Measurements from ENCODE around the gene FAM13C.

FAM13C gene

DNA sequence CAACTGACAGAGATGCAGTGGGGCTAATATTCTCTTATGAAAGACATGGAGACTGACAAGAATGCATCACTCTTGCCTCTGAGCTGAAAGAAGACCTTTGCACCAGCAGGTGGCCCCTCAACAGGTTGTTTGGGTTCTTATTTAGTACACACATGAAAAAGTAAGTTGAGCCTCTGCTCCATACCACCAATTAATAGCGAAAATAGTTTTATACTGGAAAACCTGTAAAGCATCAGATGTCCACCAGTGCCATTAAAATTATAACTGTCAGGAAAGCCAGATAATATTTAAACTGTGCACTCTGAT lies 26.3 kb upstream of the FAM13C start:
- TF ChIP-seq, protein P1, sequence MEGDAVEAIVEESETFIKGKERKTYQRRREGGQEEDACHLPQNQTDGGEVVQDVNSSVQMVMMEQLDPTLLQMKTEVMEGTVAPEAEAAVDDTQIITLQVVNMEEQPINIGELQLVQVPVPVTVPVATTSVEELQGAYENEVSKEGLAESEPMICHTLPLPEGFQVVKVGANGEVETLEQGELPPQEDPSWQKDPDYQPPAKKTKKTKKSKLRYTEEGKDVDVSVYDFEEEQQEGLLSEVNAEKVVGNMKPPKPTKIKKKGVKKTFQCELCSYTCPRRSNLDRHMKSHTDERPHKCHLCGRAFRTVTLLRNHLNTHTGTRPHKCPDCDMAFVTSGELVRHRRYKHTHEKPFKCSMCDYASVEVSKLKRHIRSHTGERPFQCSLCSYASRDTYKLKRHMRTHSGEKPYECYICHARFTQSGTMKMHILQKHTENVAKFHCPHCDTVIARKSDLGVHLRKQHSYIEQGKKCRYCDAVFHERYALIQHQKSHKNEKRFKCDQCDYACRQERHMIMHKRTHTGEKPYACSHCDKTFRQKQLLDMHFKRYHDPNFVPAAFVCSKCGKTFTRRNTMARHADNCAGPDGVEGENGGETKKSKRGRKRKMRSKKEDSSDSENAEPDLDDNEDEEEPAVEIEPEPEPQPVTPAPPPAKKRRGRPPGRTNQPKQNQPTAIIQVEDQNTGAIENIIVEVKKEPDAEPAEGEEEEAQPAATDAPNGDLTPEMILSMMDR (IDR thresholded peaks at IDR 0.05; ENCODE audit: low read depth, low read length), result no peak
- H3K4me3 ChIP-seq (ENCODE audit: low read depth, low read length), result no peak overlapping the region

DNA sequence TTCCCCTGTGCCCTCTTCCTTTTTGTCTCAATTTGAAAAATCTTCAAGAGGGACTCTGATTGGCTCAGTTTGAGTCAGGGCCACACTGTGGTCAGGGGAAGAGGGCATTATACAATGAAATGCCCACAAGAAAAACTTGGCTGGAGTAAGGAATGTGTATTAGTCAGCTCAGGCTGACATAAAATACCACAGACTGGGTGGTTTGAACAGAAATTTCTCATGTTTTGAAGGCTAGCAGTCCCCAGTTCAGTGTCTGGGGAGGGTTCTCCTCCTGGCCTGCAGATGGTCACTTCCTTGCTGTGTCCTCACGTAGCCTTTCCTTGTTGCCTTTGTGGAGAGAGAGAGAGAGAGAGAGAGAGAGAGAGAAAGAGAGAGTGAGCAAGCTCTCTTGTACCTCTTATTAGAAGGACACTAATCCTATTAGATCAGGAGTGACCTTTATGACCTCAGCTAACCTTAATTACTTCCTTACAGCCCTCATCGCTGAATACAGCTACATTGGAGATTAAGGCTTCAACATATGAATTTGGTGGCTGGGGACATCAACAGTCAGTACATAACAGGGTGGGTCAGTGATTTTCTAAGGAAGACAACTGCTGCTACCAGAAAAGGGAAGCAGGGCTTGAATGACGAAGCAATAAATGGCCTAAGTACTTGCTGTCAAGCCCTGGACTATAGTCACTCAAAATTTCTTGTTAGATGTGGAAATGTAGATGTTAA lies 25.8 kb upstream of the FAM13C start:
- no peak overlapping the region for H3K4me3 ChIP-seq (ENCODE audit: low read depth, low read length)
- TF ChIP-seq, protein P1 (IDR thresholded peaks at IDR 0.05; ENCODE audit: low read depth, low read length), result no peak

DNA sequence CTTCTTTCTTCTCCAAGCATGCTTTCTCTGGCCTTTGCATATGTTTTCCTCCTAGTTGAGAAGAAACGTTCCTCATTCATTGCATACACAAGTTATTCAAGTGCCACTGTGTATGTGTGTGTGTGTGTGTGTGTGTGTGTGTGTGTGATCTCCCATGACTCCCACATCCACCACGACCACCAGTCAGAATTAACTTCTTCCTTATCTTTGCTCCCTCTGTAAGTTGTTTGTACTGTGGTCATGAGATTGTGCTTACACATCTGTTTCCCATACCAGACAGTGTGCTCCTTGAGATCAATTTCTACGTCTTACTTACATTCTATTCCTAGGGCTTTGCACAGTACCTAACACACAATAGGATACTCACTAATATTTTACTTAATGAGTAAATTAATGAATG lies 22.4 kb upstream of the FAM13C start:
- TF ChIP-seq, protein P1 (IDR thresholded peaks at IDR 0.05; ENCODE audit: low read depth, low read length), result no peak
- no peak overlapping the region for H3K4me3 ChIP-seq (ENCODE audit: low read depth, low read length)

DNA sequence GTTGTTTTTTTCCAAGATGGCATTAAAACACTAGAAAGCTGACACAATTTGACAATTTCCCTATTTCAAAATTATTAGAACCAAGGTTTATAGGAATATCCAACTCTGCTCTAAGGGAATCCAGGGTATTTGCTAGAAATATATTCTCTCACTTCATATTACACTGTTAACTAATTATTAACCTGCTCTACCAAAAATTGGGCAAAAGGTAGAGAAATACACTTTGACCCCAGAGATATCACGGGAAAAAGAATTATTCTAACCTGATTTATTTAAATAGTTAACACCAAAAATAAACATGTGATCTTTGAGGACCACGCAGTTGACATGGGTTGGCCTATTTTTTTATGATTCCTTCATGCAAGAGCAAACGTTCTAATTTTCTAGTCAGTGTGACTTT lies 21.6 kb upstream of the FAM13C start:
- H3K4me3 ChIP-seq (ENCODE audit: low read depth, low read length), result no peak overlapping the region
- TF ChIP-seq, protein P1 (IDR thresholded peaks at IDR 0.05; ENCODE audit: low read depth, low read length), result no peak

DNA sequence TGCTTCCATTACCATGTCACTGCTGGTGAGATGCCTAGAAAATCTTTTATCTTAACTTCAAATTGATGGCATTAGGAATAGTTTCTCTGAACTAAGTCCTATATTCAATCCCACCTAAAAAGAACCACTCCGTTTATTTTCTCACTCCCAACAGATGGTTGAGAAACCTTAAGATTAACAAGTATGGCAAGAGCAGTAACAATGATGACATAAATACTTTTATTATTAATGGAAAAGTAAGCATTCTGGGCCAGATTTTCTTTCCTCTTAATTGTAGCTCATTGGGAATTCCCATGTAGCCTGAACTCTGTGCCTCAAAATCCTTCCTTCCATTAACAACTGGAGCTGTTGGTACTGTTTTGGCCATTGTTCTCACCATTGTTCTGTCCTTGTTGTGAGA lies 21.1 kb upstream of the FAM13C start:
- no peak overlapping the region for H3K4me3 ChIP-seq (ENCODE audit: low read depth, low read length)
- TF ChIP-seq, protein P1 (IDR thresholded peaks at IDR 0.05; ENCODE audit: low read depth, low read length), result no peak

DNA sequence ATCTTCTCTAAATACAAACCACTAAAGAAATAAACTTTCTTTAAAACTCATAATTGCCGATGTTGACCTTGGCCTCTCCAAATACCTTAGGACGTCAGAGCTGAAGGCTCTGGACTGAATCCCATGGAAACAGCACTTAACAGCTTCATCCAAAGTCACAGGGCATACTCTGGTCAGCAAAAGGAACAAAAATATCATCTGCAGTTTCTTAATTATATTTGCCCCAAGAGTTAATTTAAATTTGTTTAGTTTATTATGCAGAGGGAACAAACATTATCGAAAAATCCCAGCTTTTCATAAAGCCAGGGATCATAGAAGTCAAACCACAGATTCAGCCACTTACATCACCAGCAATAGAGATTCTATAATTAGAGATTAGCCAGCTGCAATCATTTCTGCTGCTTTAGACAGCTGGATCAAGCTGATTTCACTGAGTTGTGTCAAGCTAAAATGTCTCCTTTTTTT lies 20.5 kb upstream of the FAM13C start:
- TF ChIP-seq, protein P1 (IDR thresholded peaks at IDR 0.05; ENCODE audit: low read depth, low read length), result no peak
- no peak overlapping the region for H3K4me3 ChIP-seq (ENCODE audit: low read depth, low read length)

DNA sequence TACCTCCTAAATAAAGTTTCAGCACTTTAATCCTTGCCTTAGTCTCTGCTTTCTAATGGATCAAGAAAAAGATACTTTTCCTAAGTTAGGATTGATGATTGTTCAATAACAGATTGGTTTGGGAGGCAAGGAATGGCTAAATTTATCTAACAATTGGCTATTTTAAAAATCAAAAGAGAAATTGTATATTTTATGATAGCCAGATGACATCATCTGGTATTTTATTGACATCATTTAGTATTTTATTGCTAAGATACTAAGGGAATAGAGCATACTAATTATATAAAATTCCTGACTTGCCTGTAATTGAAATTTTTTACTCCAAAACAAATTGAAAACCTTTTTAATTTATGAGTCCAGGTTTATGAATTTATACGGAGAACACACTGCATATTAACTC lies 19.3 kb upstream of the FAM13C start:
- no peak overlapping the region for H3K4me3 ChIP-seq (ENCODE audit: low read depth, low read length)
- TF ChIP-seq, protein P1 (IDR thresholded peaks at IDR 0.05; ENCODE audit: low read depth, low read length), result no peak
